ENCODE results near the gene TBC1D5.

The TBC1D5 gene

DNA sequence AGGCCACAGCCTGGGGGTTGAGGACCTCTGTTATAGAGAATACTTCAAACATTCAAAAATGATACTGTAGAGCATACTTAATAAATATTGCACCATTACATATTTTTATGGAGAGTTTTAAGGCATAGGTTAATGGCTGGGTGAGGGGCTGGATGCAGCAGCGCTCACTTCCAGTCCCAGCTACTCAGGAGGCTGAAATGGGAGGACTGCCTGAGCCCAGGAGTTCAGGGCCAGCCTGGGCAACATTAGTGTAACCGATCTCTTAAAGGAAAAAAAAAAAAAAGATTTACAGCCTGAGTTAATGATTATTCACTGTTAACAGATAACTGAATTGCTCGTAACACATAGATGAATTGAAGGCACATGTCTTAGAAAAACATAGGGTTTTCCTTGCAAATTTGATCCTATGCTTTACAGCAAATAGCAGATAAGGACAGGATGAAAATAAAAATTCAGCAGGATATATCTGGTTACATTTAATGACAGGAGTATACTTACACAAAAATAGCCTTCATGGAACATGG, 282.9 kb downstream of the TBC1D5 start:
- no peak for DNase-seq

DNA sequence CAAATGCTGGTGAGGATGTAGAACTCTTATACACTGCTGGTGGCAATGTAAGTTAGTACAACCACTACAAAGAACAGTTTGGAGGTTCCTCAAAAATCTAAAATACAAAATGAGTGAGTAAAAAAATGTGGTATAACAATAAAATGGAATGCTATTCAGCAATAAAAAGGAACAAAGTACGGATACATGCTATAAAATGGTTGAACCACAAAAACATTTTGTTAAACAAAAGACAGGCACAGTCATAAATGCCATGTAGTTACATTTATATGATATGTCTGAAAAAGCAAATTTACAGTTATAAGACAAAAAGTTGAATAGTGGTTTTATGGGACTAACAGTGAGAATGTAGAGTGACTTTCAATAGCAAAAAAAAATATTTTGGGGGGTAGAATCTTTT, 285.8 kb downstream of the TBC1D5 start:
- DNase-seq, result no peak

DNA sequence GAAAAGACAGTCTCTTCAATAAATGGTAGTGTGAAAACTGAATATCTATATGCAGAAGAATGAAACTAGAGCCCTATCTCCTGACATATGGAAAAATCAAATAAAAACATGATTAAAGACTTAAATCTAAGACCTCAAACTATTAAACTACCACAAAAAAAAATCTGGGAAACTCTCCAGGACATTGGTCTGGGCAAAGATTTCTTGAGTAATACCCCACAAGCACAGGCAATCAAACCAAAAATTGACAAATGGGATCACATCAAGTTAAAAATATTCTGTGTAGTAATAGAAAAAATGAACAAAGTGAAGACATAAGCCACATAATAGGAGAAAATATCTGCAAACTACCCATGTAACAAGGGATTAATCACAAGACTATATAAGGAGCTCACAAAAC, 286.4 kb downstream of the TBC1D5 start:
- DNase-seq, result no peak

DNA sequence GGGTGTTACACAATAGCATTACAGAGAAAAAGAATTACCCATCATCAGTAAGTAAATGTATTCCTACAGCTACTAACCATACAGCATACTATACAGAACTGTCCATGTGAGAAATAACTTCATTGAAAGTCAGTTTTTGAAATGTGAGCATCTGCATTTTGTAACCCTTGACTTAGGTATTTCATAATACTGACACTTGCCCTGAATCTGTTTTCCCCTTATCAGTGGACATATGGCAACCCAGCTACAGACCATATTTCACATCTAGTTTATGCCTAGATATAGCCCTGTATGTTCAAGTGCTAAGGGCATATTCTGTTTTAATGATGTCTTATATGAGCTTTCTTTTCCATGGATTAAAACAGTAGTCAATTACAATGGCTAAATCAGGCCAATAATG, 297.6 kb downstream of the TBC1D5 start:
- peak; percentile 14 for DNase-seq

DNA sequence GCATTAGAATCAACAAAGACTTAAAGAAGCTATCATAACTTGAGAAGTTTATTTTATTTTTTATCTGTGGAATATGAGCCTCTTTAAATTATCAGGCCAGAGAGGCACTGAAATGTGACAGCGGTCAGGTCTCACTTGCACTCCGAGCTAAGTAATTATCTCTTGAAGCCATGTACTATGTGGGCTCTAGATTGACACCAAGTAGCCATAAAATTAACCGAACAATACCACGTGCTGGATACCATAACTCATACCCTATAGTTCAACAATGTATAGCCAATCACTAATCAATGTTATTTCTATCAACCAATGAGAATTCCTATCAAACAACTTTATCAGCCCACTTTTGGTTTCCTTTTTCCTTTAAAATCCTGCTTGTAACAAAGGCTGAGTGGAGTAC, 299.3 kb downstream of the TBC1D5 start:
- DNase-seq, result no peak

DNA sequence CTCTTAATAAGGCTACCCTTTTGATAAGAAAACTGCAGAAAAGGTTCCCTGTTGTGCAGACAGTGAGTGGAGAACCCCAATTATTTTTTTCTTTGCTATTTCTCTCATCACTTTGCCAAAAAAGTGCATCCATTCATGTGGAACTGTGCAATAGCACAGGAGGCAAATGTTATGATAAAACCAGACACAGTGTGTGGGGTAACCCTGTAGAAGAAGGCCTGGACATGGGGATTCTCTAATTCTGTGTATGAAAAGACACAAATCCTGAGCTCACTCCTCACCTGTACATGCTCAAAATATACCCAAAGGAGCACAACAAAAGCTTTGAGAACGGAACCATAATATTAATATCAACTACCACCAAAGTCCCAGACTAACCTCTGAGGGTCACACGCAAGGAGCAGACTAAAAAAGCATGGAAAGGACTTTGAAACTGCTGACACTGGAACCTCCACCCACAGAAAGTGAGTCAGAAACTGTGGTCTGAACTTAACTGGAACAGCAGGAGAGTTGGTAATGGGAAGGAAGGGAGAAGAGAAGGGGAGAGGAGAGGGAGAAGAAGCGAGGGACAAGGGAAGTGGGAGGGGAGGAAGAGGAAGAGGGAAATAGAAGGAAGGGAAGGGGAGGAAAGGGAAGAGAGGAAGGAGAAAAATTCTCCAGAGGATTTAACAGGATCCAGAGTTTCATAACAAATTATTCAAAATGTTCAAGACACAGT, 299.9 kb downstream of the TBC1D5 start:
- DNase-seq, result no peak

DNA sequence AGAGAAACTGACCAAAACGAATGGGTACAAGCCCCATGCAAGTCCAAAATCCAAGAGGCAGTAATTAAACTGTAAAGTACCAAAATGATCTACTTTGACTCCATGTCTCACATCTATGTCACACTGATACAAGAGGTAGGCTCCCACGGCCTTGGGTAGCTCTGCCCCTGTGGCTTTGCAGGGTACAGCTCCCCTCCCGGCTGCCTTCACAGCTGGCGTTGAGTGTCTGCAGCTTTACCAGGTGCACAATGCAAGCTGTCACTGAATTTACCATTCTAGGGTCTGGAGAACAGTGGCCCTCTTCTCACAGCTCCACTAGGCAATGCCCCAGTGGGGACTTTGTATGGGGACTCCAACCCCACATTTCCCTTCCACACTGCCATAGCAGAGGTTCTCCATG, 308.6 kb downstream of the TBC1D5 start:
- no peak for DNase-seq

DNA sequence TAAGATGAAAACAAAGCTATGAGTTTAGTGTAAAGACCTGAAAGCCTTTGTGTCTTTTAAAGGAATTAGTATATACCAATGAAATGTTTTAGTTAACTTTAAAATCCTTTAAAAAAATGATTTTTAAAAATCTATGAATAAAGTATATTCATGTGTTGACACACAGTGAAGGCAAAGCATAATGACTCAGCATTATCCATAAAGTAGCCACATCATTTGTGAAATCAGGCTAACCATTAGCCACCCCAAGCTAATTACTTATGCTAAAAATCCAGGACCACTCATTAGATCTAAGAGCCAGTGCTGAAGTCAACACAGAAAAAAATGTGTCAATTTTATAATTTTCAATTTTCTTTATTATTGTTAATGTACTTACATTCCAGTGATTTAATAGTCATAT, 310.2 kb downstream of the TBC1D5 start:
- no peak for DNase-seq

DNA sequence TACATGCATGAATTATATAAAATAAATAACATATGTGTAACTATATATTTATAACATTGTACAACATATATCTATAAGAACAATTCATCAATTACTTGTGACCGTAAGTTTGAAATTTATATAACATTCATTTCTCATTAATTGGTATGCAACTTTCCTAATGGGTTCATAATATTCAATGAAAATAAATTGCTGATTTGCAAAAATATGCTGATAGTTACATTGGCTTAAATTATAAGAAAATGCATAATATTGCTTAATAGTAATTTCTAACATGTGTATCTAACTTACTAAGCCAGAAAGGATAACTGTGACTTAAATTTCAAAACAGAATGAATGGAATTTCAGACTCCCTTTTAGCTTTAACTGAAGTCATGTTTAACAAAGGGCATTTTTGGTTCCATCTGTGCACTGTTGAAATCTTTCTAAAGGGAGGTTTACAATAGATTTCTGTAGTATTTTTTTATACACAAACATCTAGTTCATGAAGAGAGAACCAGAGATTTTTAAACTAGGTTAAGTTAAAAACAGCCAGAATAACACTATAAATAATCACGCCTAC, 310.9 kb downstream of the TBC1D5 start:
- no peak for DNase-seq

DNA sequence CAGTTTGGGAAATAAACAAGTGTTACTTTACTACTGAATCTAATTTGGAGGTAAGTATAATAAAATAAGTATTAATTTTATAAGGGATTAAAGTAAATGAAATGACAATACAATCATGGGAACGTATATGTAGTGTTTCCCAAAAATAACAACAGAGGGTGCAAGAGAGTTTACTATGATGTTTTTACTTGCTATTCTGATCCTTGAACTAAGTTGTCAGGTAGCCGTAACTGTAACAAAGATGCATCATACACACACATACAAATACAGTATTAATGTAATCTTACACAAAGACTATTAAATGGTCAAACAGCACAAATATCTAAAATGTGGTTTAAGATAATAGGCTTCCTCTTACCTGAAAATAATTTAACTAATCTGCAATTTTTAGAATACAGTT, 311.4 kb downstream of the TBC1D5 start:
- peak; percentile 4 for DNase-seq

DNA sequence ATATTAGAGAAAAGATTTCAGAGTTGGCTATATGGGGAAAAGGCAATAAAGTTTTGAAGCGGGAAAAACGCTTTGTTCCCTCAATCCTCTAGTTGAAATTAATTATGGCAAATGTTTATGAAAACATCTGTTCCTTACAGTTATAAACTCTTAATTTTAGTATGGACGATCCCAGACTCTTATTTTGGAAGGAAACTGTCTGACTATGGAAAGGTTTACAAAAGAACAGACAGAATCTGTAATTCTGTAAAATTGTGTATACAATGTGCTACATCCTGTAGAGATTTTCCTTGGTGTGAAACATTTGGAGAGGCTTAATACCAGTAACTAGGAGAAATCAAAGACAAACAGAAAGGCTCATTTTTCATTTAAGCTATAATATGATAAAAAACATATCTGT, 311.8 kb downstream of the TBC1D5 start:
- DNase-seq, result no peak

DNA sequence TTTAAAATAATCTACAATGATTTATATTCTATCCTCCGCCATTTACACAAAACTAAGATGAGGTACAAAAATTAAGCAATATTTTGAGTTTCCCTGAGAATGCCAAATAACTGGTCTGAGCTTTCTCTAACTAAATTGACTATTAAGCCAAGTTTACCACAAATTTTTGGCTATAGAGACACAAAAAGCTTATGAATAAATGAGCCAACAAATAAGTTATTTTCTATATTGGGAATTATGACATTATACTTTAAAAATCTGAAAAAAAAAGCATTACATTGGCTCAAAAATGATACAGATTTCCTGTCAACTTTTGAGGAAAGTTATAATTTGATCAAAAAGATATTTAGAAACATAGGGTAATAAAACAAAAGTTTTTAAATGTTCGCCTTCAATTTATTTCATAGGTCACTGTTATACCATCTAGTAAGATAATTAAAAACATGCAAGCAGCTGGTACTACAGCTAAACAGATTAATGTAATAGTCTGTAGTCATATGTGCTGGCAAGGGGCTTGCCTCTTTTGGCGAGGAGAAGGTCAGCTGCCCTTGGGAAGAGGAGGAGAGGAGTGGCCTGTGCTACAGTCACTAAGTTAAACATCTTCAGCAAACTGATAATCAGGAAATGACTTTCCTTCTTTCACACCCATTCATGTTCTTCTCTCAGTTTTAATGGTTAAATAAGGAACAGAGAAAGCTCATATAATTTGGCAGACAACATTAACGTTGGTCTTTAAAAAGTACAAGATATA, 318.5 kb downstream of the TBC1D5 start:
- DNase-seq, result no peak

DNA sequence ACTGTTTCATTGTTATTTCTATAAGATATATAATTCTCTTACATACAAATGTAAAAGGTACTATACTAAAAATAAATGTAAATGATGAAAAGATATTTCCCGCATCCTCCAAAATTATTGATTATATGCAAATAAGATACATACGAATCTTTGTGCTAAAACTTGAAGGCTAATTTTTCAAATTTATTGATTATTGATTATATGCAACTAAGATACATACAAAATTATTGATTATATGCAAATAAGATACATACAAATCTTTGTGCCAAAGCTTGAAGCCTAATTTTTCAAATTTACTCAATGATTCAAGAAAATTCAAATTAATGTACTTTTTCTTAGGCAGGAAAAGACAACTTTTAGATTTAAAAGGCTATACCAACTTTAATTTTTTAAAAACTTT, 319.8 kb downstream of the TBC1D5 start:
- no peak for DNase-seq

DNA sequence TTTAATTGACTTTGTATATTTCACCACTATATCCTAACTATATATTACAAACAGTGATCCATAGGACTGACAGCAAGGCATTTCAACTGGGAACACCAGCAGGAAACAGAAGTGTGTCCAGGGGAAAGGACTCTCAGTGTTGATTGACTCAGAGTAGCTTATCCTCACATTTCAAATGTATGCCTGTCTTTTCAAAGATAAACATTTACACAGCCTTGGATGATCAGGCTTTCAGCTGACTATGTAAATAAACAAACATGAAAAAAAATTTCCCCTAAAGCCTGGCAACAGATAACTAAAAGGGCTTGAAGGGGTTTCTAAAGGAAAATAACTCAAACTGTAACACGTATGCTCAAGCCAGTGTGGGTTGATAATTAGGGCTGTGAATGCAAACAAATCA, 321.8 kb downstream of the TBC1D5 start:
- no peak for DNase-seq

DNA sequence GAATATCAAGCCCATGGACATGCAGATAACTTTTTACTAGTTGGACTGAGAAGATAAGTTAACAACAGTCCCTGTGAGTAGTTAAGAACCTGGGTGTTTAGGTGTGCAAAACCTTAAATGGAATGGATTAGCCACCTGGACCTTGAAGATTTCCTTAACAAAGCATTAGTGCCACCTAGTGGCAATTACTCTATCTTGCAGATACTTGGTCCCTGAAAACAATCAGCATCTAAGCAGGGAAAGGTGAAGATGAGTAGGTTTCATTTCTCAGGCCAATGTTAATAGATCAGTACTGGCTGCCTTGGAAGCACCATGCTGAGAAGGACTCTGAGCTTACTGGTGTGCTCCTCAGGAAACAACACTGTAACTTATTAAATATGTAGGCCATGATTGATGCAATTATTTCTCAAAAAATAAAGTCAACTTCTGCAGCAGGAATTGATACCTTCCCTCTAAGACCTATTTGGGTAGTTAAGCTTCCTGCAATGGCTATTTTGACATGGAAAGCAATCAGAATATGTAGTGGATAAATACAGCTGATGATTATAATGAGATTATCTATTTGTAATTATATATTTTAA, 329.4 kb downstream of the TBC1D5 start:
- peak; percentile 26 for DNase-seq

DNA sequence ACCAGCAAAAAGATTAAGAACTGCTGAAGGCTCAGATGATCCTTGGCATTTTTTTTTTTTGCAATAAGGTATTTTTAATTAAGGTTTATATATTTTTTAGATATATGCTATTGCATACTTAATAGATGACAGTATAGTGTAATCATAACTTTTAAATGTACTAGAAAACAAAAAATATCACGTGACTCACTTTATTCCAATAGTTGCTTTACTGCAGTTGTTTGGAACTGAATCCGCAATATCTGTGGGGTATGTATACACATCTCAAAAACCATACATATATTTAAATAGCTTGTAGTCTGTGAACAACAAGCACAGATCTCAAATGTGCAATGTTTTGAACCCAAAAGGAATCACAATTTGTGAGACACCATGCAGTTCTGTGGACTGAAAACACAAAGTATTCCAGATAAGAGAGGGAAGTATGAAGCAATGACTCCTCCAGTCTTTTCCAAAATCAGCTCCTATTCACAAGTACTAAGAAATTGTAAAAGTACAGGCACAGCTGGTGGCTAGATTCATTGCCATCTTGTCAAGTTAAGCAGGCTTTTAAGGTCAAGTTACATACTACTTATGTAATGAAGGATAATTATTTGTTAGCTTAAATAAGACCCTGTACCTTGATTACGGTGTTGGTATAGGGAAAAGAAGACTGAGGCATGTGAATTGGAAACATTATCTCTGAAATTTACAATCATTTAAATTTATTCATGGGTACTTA, 331.1 kb downstream of the TBC1D5 start:
- DNase-seq, result peak; percentile 36

DNA sequence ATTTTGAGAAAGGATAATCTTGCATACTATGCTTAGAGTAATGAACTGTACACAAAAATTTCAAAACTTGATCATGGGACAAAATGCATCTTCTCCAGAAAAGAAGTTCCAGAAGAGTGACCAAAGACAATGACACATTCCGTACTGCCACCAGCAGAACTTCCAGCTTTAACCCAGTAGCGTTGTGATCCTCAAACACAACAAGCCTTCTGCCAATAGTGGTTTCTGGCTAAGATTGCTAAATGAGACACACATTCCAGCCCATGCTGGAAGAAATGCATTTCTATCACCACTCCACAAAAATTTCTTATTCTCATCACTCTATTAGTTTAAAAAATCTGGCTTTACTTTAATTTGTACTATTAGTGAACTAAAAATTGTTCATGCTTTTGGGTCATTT, 334.9 kb downstream of the TBC1D5 start:
- DNase-seq, result no peak

DNA sequence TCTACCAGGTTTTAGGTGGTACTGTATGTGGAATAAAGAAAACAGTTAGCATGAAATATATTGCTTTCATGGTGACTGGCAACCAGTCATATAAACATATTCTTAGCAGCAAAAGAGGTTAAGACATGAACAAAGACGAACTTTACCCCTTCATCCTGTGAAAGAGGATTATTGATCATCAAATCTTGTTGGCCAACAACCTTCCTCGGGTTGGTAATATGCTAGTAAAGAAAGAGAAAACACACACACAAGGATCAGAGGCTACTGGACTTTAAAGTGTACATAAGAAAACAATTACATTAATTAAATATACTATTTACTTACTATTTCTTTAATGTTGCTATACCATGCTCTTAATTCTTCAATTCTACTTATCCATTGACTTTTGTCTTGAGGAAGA, 337.9 kb downstream of the TBC1D5 start:
- no peak for DNase-seq

DNA sequence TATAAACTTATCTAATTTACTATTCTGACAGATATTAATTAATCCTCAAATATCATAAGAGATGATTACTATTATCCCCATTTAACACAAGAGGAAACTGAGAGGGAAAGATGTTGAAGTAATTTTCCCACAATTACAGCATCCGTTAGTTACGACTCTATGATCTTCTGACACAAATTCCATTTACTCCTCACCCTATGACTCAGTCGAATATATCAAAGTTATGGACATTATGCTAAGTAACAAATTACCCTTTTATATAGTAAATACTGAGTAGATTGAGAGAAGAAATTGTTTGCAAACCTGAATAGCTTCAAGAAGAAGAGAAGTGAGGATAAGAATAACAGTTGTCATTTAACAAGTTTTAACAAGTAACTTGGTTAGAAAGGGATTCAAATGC, 340.0 kb downstream of the TBC1D5 start:
- DNase-seq, result no peak

DNA sequence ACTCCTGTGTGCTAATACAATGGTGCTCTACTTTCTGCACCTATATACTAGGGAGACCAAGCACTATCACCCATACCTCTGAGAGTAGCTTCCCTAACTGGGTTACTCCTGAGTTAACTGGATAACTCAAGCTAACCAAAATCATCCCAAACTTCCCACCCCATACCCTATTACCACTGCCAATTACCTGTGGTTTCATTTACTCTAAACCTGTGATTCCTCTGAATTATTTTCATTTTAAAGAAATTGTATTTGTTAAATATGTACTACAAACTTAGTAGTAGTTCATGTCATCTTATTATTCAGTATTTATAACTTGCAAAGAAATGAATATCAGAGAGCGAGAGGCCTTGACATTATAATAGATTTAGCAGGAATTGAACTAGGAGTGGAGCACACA, 340.5 kb downstream of the TBC1D5 start:
- DNase-seq, result no peak

DNA sequence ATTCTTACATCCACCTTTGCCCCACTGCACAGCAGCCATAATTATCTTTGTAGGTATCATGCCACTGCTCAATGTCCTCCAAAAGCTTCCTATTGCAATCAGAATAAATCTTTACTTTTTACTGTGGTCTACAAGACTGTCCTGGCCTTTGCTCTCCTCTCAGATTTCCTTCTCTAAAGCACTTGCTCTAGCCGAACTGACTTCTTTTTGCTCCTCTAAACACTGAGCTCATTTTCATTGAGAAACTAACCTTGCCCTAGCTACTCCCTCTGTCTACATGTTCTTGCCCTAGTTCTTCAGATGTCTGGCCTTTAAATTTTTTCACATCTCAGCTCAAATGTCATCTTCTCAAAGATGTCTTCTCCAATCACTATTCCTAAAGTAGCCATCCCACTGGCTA, 342.8 kb downstream of the TBC1D5 start:
- no peak for DNase-seq

DNA sequence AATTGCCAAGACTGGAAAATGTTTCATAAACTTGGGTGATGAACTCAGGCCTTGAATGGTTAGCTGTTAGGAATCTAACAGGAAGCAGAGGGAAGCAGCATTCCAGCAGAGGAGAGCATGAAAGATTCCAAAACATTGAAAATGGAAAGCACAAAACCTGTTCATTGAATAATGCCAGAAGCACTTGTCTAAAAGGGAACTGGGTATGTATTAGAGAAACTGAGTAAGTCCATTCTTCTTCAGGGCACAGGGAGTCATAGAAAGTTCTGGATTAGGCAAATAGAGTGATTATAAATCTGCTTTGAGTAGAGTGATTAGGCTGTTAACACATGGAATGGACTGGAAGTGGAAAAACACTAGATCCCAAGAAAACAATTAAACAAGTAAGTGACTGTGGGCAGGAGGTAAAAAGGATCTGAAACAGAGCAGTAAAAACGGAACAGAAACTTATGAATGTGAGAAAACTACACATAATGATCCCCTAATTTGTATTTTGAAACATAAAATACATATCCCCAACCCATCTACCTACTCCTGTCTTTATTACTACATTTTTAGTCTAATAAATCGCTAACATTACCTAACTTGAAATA, 343.4 kb downstream of the TBC1D5 start:
- no peak for DNase-seq

DNA sequence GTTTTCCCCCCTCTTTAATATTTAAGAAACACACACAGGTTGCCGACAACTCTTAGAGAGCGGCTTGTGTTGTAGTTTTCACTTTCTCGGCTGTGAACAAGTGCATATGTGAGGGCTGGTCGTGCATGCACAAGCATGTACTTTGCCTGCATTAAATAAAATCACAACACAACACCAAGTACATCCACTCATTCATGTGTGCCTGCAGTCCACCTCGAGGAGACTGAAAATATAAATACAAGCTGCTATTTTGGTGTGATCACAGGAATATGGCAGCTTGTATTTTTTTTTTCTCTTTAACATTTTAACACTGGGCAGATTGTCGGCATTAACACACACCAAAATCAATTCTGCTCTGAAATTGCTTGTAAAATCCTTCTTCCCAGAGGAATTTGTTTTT, 346.4 kb downstream of the TBC1D5 start:
- no peak for DNase-seq

All from DMS 273 treated with DMSO at 0.1 percent for 48 hours (cell line).